ENCODE measurements around the gene PTGDS. TPM values are rescaled to one million over a fixed set of nuclear protein-coding genes. Genes with fewer than 3 reads are reported as not detected.

The PTGDS gene
- total RNA-seq, 2 donors from 2014 or later, result 13.8 to 22.1 TPM

GRCh38 chr9:136980669-136981478 is 3.6 kb downstream of the PTGDS start:
- H3K27ac Mint-ChIP-seq, result peak overlapping the region; percentile 35

GRCh38 chr9:136981588-136982231 is 4.4 kb downstream of the PTGDS start:
- H3K9me3 Mint-ChIP-seq, result no peaks in the 10 kb centered on the region
- Histone ChIP-seq H3K9ac (ENCODE audit: extremely low read depth, low read length, poor library complexity, severe bottlenecking) (no peak overlapping the region), H3K27me3 (ENCODE audit: control insufficient read depth, insufficient read depth, low read length, poor library complexity, severe bottlenecking) (peaks cover 18% of the 10 kb centered on the region), H3K27ac (ENCODE audit: low read depth, low read length) (no peak overlapping the region), H3K9me3 (ENCODE audit: control insufficient read depth, low read length) (no peaks in the 10 kb centered on the region), H3K4me3 (ENCODE audit: low read length) (no peak overlapping the region), H3K4me1 (ENCODE audit: control insufficient read depth, insufficient read depth, low read length) (peaks cover 3% of the 10 kb centered on the region), H3K36me3 (ENCODE audit: control insufficient read depth, insufficient read depth, low read length) (no peaks in the 10 kb centered on the region)
- H3K27me3 Mint-ChIP-seq (ENCODE audit: insufficient read depth), result peaks cover 11% of the 10 kb centered on the region
- no peak overlapping the region for H3K27ac Mint-ChIP-seq
- WGBS, 2 experiments (ENCODE audit: insufficient coverage in 1 of 2, insufficient read length in 1 of 2), result 80 to 89% methylated on average over 6 to 17 of the region's 17 CpGs
- H3K4me3 Mint-ChIP-seq, result no peak overlapping the region
- DNase-seq, result no peak
- H3K4me1 Mint-ChIP-seq, result peaks cover 11% of the 10 kb centered on the region
- no peak for TF ChIP-seq CTCF (conservative IDR thresholded peaks at IDR 0.05)
- no peaks in the 10 kb centered on the region for H3K36me3 Mint-ChIP-seq (ENCODE audit: low read depth)

More at GRCh38 chr9:136980669-136981478, 3.6 kb downstream of the PTGDS start:
- Histone ChIP-seq H3K4me3 (ENCODE audit: low read length) (no peak overlapping the region), H3K36me3 (ENCODE audit: control insufficient read depth, insufficient read depth, low read length) (no peaks in the 10 kb centered on the region), H3K27ac (ENCODE audit: low read depth, low read length) (no peak overlapping the region), H3K9ac (ENCODE audit: extremely low read depth, low read length, poor library complexity, severe bottlenecking) (no peak overlapping the region), H3K4me1 (ENCODE audit: control insufficient read depth, insufficient read depth, low read length) (peaks cover 3% of the 10 kb centered on the region), H3K27me3 (ENCODE audit: control insufficient read depth, insufficient read depth, low read length, poor library complexity, severe bottlenecking) (peaks cover 18% of the 10 kb centered on the region), H3K9me3 (ENCODE audit: control insufficient read depth, low read length) (no peaks in the 10 kb centered on the region)
- Mint-ChIP-seq H3K4me1 (peaks cover 11% of the 10 kb centered on the region), H3K27me3 (ENCODE audit: insufficient read depth) (peaks cover 5% of the 10 kb centered on the region), H3K4me3 (no peak overlapping the region), H3K9me3 (no peaks in the 10 kb centered on the region), H3K36me3 (ENCODE audit: low read depth) (no peaks in the 10 kb centered on the region)
- no peak for TF ChIP-seq CTCF (conservative IDR thresholded peaks at IDR 0.05)
- 91 to 96% methylated on average over 9 to 16 of the region's 16 CpGs for WGBS, 2 experiments (ENCODE audit: insufficient coverage in 1 of 2, insufficient read length in 1 of 2)
- DNase-seq, result no peak

- Histone ChIP-seq H3K9me3 (ENCODE audit: control insufficient read depth, low read length) (no peaks in the 10 kb centered on the region), H3K27ac (ENCODE audit: low read depth, low read length) (no peak within 1 kb of the TSS), H3K9ac (ENCODE audit: extremely low read depth, low read length, poor library complexity, severe bottlenecking) (no peak within 1 kb of the TSS), H3K27me3 (ENCODE audit: control insufficient read depth, insufficient read depth, low read length, poor library complexity, severe bottlenecking) (peaks cover 15% of the 10 kb centered on the region), H3K4me1 (ENCODE audit: control insufficient read depth, insufficient read depth, low read length) (peaks cover 3% of the 10 kb centered on the region), H3K4me3 (ENCODE audit: low read length) (no peak within 1 kb of the TSS), H3K36me3 (ENCODE audit: control insufficient read depth, insufficient read depth, low read length) (no peaks in the 10 kb centered on the region)
- DNase-seq, result no peak
- Mint-ChIP-seq H3K36me3 (ENCODE audit: low read depth) (no peaks in the 10 kb centered on the region), H3K9me3 (no peaks in the 10 kb centered on the region), H3K27ac (no peak within 1 kb of the TSS), H3K27me3 (ENCODE audit: insufficient read depth) (peaks cover 15% of the 10 kb centered on the region), H3K4me1 (peaks cover 9% of the 10 kb centered on the region), H3K4me3 (no peak within 1 kb of the TSS)
- TF ChIP-seq CTCF (conservative IDR thresholded peaks at IDR 0.05), result no peak
- WGBS, 2 experiments (ENCODE audit: insufficient coverage in 1 of 2, insufficient read length in 1 of 2), result 90 to 96% methylated on average over 10 to 18 of the region's 18 CpGs
Observed at GRCh38 chr9:136982232-136983051, 5.1 kb downstream of the PTGDS start, which contains the start of gene LCNL1. Gene LCNL1 (plus strand): TSS chr9:136982993. CDS start chr9:136983587, 594 bp downstream.

All from endodermal cell (in vitro differentiated cells).